ENCODE results near the gene C1orf232.

GRCh38 chr1:26121854-26122773 lies 46.6 kb downstream of the C1orf232 start:
- TF ChIP-seq EZH2phosphoT487 (IDR thresholded peaks at IDR 0.05) (no peak), CTCF (IDR thresholded peaks at IDR 0.05) (no peak), EZH2 (IDR thresholded peaks at IDR 0.05) (no peak)

All from neural progenitor cell (in vitro differentiated cells).